IPS-18c (cell line): ENCODE results near the gene ZNF593OS.
A peak's percentile ranks its signal among the peaks of the same experiment; 100 is the strongest.

Experiments used
- H3K4me3 ChIP-seq: 2 replicates; pipeline ENCODE4 v1.7.0; 2013; ENCODE audit warnings: low read depth, mild to moderate bottlenecking, low read length, moderate library complexity; ENCODE audit not compliant: insufficient read depth
- H3K9me3 ChIP-seq: one replicate; pipeline ENCODE4 v1.6.1; 2013; ENCODE audit warnings: mild to moderate bottlenecking, low read length, moderate library complexity; ENCODE audit not compliant: control insufficient read depth, insufficient read depth

ZNF593OS gene

GRCh38 chr1:26189331-26189730, 17.7 kb upstream of the ZNF593OS start:
- Histone ChIP-seq H3K9me3 (no peaks in the 10 kb centered on the region), H3K4me3 (no peak overlapping the region)

- H3K4me3 ChIP-seq: no peak overlapping the region
- no peaks in the 10 kb centered on the region for H3K9me3 ChIP-seq
Measured at GRCh38 chr1:26188477-26188876, 16.8 kb upstream of the ZNF593OS start.

- Histone ChIP-seq H3K9me3 (no peaks in the 10 kb centered on the region), H3K4me3 (no peak overlapping the region)
Measured at GRCh38 chr1:26187882-26188281, 16.2 kb upstream of the ZNF593OS start.

- Histone ChIP-seq H3K9me3 (no peaks in the 10 kb centered on the region), H3K4me3 (no peak overlapping the region)
Measured at GRCh38 chr1:26184883-26185282, 13.3 kb upstream of the ZNF593OS start.

GRCh38 chr1:26184086-26184485, 12.5 kb upstream of the ZNF593OS start:
- no peak overlapping the region for H3K4me3 ChIP-seq

GRCh38 chr1:26182383-26182696, 10.7 kb upstream of the ZNF593OS start:
- no peak overlapping the region for H3K4me3 ChIP-seq
- H3K9me3 ChIP-seq: no peaks in the 10 kb centered on the region

More at GRCh38 chr1:26184086-26184485, 12.5 kb upstream of the ZNF593OS start:
- no peaks in the 10 kb centered on the region for H3K9me3 ChIP-seq

GRCh38 chr1:26181586-26182382, 10.2 kb upstream of the ZNF593OS start:
- no peak overlapping the region for H3K4me3 ChIP-seq
- H3K9me3 ChIP-seq: no peaks in the 10 kb centered on the region

GRCh38 chr1:26180010-26180506, 8.4 kb upstream of the ZNF593OS start:
- Histone ChIP-seq H3K4me3 (no peak overlapping the region), H3K9me3 (no peaks in the 10 kb centered on the region)

GRCh38 chr1:26177182-26177684, 5.6 kb upstream of the ZNF593OS start, which contains the start of gene CNKSR1:
TSS of gene CNKSR1 (plus strand) at chr1:26177491. CDS start at chr1:26177548, 57 bp downstream.
- peak within 1 kb of the TSS; percentile 52 for H3K4me3 ChIP-seq

GRCh38 chr1:26175346-26175745, 3.7 kb upstream of the ZNF593OS start:
- no peak overlapping the region for H3K4me3 ChIP-seq
- no peaks in the 10 kb centered on the region for H3K9me3 ChIP-seq

More at GRCh38 chr1:26177182-26177684, 5.6 kb upstream of the ZNF593OS start, which contains the start of gene CNKSR1:
- no peaks in the 10 kb centered on the region for H3K9me3 ChIP-seq

GRCh38 chr1:26170472-26170821, 1.2 kb downstream of the ZNF593OS start:
- no peaks in the 10 kb centered on the region for H3K9me3 ChIP-seq
- peak overlapping the region; percentile 90 for H3K4me3 ChIP-seq

- Histone ChIP-seq H3K9me3 (no peaks in the 10 kb centered on the region), H3K4me3 (peak within 1 kb of the TSS; percentile 90)
Measured at GRCh38 chr1:26169669-26170471, 1.8 kb downstream of the ZNF593OS start, which contains the start of gene ZNF593. TSS of gene ZNF593 (plus strand) at chr1:26169908. CDS start at chr1:26169984, 76 bp downstream.

GRCh38 chr1:26169198-26169554, 2.5 kb downstream of the ZNF593OS start:
- H3K9me3 ChIP-seq: no peaks in the 10 kb centered on the region
- H3K4me3 ChIP-seq: no peak overlapping the region; the same call in 1 of the 2 replicates

- Histone ChIP-seq H3K9me3 (no peaks in the 10 kb centered on the region), H3K4me3 (peak within 1 kb of the TSS; percentile 90)
Measured at GRCh38 chr1:26168410-26169197, 3.0 kb downstream of the ZNF593OS start, which contains the start of gene C1orf232. TSS of gene C1orf232 (minus strand) at chr1:26168963. CDS start at chr1:26168499, 464 bp downstream.

GRCh38 chr1:26166719-26167281, 4.8 kb downstream of the ZNF593OS start:
- H3K9me3 ChIP-seq: no peaks in the 10 kb centered on the region

GRCh38 chr1:26164861-26165842, 6.5 kb downstream of the ZNF593OS start:
- Histone ChIP-seq H3K9me3 (no peaks in the 10 kb centered on the region), H3K4me3 (peak overlapping the region; percentile 58; the same call in 1 of the 2 replicates)

More at GRCh38 chr1:26166719-26167281, 4.8 kb downstream of the ZNF593OS start:
- H3K4me3 ChIP-seq: no peak overlapping the region
